ENCODE results near the gene STEAP2. TPM values are rescaled to one million over a fixed set of nuclear protein-coding genes. Genes with fewer than 3 reads are reported as not detected.

STEAP2 gene
- total RNA-seq, 2 donors from 2014 or later = 22.2 to 26.7 TPM

GRCh38 chr7:90272242-90272641 is 60.7 kb downstream of the STEAP2 start:
- H3K27ac ChIP-seq = no peak overlapping the region
- H3K4me3 ChIP-seq = no peak overlapping the region
- no peak for TF ChIP-seq CTCF (IDR thresholded peaks at IDR 0.05)
- no peaks in the 10 kb centered on the region for H3K36me3 ChIP-seq
- no peaks in the 10 kb centered on the region for H3K4me1 ChIP-seq
- no peaks in the 10 kb centered on the region for H3K27me3 ChIP-seq
- no peak for DNase-seq (ENCODE audit: low spot score)
- H3K9me3 ChIP-seq = no peaks in the 10 kb centered on the region

- no peak for TF ChIP-seq CTCF (IDR thresholded peaks at IDR 0.05)
- DNase-seq (ENCODE audit: low spot score) = no peak
- Histone ChIP-seq H3K9me3 (no peaks in the 10 kb centered on the region), H3K4me3 (no peak overlapping the region), H3K4me1 (no peaks in the 10 kb centered on the region), H3K27me3 (no peaks in the 10 kb centered on the region), H3K36me3 (no peaks in the 10 kb centered on the region), H3K27ac (no peak overlapping the region)
Observed at GRCh38 chr7:90274161-90274560, 62.6 kb downstream of the STEAP2 start.

GRCh38 chr7:90276033-90276728 is 64.6 kb downstream of the STEAP2 start:
- no peak for DNase-seq (ENCODE audit: low spot score)
- H3K27ac ChIP-seq = no peak overlapping the region

More at GRCh38 chr7:90276033-90276728, 64.6 kb downstream of the STEAP2 start:
- Histone ChIP-seq H3K9me3 (no peaks in the 10 kb centered on the region), H3K4me1 (no peaks in the 10 kb centered on the region), H3K4me3 (no peak overlapping the region), H3K27me3 (no peaks in the 10 kb centered on the region), H3K36me3 (peaks cover 8% of the 10 kb centered on the region)
- no peak for TF ChIP-seq CTCF (IDR thresholded peaks at IDR 0.05)

Other genes starting within 250 kb of the STEAP2 start
- 1 to 10 TPM; 1.8 to 8.7 TPM for gene STEAP1, start 57.3 kb upstream of the STEAP2 start, total RNA-seq
- gene CFAP69, start 33.4 kb downstream of the STEAP2 start, total RNA-seq = 1 to 10 TPM; 1.2 to 3.7 TPM
- gene FAM237B, start 109.6 kb downstream of the STEAP2 start, total RNA-seq = not detected
- gene GTPBP10, start 135.0 kb downstream of the STEAP2 start, total RNA-seq = 1 to 10 TPM; 7.1 to 7.5 TPM
- gene CLDN12, start 191.7 kb downstream of the STEAP2 start, total RNA-seq = 10 to 100 TPM; 28.8 to 34.0 TPM